Ammon's horn (tissue), 1 donor: Measurements from ENCODE around the gene SIAH2.
A peak's percentile ranks its signal among the peaks of the same experiment; 100 is the strongest.

Experiments used
- DNase-seq: peaks from one replicate; pipeline ENCODE4 v3.0.0-alpha.2; 2016; ENCODE audit warnings: low spot score

Gene SIAH2

DNA sequence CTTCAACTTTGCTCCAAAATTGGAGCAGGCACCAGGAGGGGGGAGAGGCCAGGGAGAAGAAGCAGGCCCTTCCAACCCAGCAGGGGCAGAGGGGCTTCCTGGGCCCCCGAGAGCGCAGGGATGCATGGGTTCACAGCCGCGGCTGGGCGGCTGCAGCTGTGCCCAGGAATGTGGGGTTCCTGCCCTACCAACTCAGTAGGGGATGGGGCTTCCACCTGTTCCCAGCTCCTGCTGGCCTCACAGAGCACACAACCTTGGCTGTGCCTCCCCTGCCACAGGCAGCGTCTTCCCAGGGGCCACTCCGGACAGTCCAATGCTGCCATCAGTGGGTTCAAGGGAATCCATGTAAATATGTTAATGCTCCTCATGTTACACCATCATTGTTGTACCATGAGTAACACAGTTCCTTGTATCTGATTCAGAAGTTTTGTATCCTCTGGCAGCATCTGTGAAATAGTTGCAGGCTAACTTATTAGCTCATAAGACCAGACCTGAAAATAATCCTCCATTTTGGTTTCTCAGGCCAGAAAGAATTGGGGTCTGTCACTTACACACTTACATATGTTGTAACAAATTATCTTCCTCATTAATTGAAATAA lies 12.1 kb upstream of the SIAH2 start:
- no peak for DNase-seq

DNA sequence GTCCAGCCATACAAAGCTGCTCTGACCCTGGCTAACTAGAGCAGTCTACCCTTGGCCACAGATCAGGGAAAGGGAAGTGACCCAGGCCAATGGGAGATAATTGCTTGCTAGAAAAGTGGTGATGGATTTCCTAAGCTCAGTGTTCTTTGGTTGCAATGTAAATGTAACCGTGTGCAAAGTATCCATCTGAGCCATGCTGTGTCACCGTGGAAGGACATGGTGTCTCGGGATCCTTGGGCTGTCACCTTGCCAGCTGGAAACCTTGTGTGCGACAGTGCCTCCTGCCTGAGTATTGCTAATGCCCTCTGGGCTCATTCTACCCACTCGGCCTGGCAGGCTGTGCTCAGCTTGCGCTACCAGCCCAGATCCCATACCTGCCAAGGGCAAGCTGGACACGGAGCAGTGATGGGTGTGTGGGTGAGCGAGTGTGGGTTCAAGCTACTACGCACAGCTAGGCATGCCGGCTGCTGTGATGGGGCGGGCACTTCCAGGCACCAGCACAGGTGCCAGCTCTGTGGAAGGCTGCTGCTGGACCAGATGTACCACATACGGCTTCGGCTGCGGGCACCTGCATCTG lies 10.7 kb upstream of the SIAH2 start:
- DNase-seq = no peak

DNA sequence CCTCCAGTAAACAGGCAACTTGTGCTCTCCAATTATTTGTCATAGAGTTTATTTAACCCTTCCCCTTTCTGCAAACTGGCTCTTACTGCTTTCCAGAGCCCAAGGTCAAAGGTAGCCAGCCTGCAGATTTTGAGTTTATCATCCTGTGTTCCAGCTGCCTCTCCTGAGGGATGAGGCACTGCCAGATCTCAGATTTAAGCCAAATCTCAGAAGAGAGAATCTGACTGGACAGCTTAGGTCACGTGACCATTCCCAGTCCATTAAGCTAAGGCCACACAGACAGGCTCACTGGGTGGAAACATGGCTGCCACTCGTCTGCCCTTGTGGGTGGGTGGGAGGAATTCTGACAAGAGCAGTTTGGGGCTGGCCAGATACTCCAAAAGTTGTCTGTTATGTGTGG lies 8.6 kb upstream of the SIAH2 start:
- no peak for DNase-seq

DNA sequence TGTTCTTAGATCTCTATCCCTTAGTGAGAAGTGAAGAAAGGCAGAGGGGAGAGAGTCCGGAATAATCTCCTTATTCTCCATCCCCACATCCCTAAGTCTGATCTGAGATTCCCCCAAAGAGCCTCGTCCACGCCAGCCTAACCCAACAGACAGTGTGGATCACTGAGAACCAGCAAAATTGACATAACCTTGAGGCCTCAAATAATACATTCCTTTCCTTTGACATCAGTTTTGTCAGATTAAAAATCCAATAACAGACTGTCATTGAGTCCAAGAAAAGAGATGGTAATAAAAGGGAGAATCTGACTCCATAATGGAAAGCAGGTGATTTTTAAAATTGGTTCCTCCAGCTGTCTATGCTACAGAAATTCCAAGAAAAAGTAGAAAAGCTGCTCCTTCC lies 7.7 kb upstream of the SIAH2 start:
- DNase-seq = no peak

DNA sequence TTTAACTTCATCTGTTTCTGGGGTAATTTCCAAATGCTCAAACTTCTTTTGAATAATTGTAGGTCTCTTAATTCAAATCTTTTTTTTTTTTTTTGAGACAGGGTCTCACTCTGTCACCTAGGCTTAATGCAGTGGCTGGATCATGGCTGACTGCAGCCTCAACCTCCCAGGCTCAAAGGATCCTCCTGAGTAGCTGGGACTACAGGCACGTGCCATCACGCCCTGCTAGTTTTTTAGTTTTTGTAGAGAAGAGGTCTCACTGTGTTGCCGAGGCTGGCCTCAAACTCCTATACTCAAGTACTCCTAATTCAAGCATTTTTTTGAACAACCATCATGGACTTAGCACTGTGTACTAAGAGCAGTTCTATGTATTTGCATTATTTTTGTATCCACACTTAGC lies 3.8 kb upstream of the SIAH2 start:
- DNase-seq = no peak

DNA sequence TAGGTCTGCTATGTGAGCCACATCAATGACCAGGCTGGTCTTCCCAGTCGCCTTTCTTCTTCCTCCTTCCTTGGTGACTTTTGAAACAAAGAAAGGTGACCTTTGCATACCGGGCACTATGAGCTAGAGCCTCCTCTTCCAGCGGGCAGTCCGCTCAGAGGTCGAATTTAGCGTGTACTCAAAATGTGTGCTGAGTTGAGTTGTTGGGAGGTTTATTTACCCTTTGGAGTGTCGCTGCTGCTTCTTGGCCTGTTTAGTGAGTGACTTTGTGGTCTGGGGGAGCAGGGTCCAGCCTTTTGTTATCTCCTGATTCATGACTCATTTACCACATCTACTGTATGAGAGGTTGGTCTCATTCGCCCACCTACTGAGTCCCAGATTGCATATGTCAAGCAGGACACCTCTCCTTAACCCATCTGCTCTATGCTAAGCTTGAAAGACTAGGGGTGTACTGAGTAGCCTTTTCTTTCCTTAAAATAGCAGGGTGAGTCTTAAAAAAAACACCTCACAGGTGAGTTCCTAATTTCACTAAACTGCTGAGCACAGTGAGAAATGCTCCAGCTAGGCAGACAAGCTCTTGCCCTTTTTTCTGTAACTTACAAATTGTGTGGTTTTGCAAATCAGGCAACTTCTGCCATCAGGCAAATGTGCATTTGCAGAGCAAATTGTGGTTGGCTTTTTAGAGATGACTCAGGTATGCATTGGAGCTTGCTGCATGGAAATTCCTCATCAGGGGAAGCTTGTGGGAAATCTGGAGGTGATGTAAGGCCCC lies 3.2 kb upstream of the SIAH2 start:
- no peak for DNase-seq

DNA sequence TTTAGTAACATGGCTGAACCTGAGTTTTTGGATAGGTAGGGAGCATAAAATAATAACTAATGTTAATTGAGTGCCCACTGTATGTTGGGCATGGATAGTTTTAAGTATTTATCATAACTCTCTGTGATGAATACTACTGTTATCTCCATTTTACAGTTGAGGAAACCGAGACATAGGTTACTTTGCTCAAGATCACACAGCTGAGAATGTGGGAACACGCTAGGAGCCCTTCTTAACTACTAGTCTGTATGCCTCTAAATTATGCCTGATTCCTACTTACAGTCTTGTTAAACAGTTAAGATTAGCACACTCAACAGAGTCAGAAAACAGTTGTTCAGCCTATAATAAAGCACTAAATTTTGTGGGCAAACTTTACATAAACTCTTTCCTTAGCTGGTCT lies 2.0 kb upstream of the SIAH2 start:
- DNase-seq = no peak

DNA sequence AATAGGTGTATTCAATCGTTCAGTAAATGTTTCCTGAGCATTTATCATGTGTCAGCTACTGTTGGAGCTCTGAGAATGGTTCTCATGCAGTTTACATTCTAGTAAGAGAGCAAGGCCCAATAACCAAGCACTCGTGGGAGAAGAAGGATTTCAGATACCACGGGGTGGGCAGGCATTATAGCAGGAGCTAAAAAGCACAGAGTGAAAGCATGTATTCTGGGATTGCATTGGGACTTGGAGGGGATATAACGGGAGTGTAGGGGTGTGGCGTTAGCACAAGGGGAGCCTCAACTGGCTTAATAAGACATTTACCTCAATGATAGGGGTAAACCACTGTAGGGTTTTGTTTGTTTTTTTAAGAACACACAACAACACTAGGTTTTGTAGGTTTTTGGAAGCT lies 1.6 kb upstream of the SIAH2 start:
- DNase-seq = no peak

DNA sequence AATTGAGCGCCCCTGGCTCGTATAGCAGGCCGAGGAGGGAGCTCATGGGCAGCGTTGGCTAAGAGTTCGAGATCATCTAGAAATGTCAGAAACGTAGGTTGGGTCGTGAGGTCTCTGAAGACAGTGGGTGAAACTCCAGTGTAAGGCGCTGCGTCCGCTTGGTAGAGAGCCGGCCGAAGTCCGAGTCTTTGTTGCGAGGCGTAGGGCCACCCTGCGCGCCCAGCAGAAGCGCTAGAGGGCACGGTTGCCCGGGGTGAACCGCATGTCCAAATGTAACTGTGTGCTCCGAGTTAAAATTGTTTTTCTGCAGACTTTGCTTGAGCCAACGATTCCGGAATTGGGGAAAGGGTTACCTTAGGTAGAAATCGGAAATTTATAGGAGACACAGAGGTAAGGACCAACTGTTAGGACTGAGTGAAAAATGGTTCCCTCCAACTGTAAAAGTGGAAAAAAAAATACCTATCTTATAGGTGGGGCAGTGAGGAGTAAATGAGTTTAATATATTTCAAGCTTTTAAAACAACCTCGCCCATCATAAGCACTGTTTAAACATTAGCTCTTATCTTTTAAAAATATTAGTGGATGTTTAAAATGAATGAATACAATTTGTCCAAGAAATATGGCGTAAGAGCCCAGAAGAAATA lies 993 bp upstream of the SIAH2 start:
- DNase-seq = peak; percentile 87

DNA sequence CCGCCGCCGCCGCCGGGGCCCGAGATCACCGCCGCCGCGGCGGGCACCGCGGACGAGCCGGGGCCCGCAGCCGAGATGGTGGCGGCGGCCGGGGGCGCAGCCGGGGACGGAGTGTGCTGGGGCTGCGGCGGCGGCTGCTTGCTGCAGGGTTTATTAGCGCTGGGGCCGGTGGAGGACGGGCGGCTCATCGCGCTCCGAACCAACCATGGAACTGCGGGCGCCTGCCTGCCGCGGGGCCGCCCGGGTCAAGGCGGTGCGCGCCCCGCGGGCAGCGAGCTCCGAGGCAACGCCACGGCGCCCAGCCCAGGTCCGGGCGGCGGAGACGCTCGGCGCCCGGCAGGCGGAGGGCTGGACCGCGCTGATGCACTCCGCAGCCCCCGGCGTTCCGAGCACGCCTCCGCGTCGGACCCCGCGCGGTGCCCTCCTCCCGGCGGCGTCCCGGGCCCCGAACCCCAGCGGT lies 277 bp downstream of the SIAH2 start:
- DNase-seq = no peak

DNA sequence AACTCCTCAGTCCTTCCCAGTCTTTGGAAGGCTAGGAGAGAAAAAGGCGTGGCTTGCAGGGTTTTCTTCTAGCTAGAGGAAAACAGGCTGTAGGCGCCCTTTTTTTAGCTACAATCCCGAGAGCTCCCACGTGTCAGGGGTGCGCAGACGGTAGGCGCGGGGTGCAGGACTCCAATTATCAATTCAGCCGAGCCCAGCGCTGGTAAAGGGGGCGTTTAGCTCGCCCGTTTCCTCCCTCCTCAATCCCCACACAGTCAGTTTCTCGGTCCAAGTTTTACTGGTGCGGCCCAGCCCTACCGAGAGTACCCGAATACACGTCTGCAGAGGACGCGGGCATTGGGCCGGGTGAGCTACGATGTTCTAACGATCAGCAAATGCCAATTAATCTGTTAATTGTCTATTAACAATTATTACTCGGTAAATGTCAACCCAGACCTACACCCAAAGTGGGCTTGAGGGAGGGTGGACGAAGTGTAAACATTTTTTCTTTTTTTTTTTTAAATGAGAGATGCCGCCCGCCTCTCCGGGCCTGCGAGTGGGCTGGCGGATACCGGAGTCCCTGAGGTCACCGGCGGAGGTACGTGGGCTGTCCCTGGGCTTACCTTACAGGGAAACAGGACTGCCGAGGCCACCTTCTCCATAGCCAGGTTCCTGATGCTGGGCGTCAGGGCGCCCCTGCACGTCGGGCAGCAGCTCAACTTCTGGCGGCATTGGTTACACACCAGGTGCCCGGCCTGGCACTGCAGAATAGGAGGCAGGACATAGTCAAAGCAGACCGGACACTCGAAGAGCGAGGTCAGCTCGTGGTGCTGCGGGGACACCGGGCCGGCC lies 923 bp downstream of the SIAH2 start:
- peak; percentile 64 for DNase-seq

DNA sequence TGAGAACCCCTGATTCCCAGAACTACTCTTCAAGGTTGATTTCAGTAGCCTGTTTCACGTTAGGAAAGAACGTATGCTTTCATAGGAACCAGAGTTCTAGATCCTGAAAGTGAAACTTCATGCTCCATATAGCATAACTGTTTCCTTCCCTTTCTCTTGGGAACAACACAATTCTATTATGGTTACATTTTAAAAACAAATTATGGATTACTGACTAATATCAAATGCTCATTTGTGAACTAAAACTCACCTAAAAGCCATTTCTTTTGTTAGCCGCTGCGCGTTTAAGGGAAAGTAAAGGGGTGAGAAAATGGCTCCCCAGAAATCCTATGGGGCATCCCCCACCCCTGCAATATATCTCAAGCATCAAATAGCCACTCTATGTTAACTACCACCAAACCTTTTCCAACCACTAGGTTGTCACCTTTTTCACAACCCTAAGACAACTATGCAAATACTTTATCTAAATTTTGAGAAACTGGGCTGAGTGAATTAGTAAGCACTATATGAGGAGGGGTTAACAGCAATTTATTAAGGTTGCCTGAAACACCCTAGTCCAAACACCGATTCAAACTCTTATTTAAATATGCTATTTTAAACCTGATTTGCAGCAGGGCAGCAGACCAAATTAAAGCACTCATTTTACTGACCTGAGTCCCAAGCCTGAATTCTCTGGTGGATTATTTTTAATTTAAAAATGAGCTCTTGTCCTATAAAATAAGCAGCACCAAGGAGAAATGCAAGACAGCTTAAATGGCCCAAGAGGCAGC lies 2.4 kb downstream of the SIAH2 start:
- DNase-seq = no peak

DNA sequence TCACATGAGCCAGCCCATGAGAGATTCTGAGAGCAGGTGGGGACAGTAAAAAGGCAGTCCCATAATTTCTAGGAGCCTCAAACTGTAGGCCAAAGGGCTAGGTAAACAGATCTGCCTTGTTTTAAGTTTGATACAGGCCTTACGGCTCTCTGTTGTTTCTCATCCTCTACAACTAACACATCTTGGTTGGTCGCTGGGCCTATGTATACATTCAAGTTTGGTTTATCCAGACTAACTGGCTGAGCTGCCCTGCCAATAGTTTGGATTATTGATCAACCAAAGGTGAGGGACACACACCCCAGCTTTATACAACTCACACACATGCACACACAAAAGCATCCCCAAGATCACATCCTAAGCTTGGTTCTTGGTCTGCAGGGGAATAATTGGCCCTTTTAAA lies 3.0 kb downstream of the SIAH2 start:
- no peak for DNase-seq

DNA sequence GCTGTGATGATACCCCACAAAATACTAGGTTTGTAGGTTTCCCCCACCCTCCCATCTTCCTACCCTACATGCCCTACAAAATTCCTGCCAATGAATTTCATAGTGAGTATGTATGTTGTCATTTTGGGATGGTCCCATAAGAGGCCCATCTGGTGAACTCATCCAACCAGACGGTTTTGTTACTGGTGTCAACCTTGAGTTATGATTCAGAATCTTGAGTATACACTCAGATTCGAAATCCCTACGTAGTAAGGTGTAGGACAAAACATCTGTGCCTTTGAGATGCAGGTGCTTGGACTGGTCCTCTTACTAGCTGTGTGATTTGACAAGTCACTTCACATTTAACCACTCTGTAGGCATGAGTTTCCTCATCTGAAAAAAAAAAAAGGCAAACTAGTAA lies 3.6 kb downstream of the SIAH2 start:
- DNase-seq = no peak

DNA sequence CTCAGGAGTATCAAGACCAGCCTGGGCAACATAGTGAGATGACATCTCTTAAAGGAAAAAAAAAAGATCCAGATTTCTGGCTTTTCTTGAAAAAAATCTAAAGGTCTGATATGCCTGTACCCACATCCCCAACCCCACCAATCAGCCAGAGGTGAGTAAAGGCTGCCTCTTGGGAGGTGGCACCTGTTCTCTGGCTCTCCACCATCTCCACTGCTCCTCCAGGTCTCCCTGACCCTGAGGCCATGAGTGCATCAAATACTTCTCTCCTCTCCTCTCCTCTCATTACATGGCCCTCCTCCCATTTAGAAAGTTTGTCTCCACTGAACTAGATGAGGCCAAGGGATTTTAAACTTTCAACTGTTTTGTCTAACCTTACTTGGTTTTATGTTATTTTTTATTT lies 5.2 kb downstream of the SIAH2 start:
- DNase-seq = no peak

DNA sequence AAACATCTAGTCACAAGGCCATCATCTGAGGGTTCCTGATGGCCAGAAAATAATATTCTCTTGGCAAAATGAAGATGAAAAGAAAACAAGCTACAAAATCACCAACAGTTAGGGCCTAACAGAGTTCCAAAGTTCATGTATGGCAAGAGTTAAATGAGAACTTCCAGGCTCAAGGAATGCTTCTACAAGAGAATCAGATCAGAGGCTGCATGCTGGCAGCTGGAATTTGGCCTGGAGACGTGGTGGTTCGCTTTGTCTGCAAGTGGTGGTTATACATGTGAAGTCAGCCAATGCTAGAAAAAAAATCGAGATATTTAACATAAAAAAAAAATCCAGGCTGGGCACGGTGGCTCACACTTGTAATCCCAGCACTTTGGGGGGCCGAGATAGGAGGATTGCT lies 5.6 kb downstream of the SIAH2 start:
- DNase-seq = no peak

DNA sequence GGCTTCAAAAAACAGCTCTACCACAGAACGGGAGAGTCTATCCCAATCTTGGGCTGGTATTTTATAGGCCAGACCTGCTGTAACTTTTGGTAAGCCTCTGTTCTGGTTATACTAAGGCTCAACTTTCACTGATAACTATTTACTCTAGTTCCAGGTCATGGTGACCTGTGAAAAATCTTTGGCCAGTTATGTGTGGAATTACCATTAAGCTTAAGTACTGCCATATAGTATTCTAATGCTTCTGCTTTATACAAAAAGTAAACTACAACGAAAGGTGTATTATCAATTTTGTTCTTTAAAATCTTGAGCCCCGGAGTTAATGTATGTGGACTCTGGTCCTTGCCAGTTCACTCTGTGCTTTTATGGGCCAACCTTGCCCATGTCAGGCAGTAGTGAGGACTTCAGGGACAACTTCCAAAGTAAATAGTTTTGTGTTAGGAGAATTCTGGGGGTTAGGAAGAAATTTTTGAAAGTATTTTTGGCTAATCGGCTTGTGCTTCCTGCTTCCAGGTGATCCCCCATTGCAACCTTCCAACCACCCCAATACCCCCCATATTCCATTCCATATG lies 6.4 kb downstream of the SIAH2 start:
- DNase-seq = no peak

DNA sequence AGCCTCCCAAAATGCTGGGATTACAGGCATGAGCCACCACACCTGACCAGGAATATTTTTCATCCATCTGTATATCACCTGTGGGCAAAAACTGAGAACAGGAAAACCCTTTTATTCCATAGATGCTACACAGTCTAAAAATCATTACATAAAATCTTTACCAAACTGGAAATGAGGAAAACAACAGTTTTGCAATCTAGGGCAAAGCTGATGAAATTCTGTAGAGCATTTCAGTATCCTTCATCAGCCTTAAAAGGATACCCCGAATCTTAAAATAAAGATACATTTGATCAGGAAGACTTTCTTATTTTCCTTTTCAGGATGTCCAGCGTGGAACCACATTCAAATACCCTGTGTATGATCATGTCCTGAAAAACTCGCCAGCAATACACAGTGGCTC lies 7.1 kb downstream of the SIAH2 start:
- no peak for DNase-seq

DNA sequence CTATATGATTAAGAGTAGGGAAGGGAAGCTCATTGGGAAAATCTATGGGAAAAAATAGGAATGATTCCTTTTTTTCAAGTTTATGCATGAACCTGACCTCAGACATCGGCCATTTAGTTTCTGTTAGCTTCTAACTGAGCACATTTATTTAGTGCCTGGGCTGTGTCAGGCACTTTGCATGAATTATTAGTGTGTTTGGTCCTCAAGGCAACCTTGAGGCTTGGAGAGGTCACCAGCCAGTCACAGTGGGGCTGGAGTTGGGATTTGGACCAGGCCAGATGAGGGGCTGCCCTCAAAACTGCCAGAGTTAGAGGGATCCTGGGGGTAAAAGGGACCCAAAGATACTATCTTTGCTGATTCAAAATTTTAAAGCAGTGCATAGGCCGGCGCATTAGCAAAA lies 8.1 kb downstream of the SIAH2 start:
- DNase-seq = no peak

DNA sequence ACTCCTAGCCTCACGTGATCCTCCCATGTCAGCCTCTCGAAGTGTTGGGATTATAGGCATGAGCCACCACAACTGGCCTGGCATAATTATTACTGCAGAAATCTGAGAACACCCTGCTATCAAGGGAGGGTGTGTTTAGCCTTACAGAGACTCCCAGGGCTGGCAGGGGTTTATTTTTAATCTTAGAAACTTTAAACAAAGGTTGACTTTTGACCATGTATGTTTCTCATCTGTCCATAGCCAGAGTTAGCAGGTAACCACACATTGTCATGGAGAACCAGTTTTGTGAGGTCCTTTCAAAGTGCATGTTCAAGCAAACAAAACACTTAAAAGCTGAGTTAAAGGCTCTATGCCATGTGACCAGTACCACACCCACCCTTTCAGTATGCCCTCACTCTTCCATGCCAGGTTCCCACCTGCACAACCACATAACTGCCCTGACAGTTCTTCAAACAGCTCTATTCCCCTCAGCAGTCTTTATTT lies 11.1 kb downstream of the SIAH2 start:
- DNase-seq = no peak

DNA sequence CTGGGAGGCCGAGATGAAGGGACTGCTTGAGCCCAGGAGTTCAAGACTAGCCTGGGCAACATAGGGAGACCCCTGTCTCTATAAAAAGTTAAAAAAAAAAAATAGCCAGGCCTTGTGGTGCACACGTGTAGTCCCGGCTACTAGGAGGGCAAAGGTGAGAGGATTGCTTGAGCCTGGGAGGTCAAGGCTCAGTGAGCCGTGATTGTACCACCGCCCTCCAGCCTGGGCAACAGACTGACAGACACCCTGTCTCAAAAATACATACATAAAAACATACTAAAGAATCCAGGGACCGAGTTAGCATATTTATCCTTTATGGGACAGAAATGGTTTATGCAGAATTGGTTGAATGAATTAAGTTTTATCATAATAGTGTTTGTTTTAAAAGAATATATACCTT lies 13.7 kb downstream of the SIAH2 start:
- no peak for DNase-seq
